OCI-M1 (cell line): ENCODE results near the gene MALRD1.

Source experiments
- DNase-seq: peaks from one replicate; lab custom pipeline; 2025; lab: John Stamatoyannopoulos, UW

The MALRD1 gene

DNA sequence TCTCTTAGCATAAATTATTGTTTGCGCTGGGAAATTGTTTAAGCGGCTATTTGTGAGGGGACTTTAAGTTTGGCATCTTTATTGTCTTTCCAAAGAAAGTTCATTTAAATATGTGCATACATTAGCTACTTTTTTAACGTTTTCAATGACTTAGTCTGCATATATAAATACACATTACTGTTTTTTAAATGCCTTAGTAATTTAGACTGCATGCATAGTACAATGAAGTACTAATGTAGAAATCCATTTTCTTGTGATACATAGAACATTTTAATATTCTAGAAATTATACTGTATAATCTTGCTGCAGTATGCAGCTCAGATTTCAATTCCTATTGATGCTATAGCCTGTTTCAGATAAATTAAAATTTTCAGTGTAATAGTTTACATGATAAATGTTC, 325.4 kb downstream of the MALRD1 start:
- DNase-seq, result no peak

- no peak for DNase-seq
Measured at GRCh38 chr10:19385846-19386450, 337.3 kb downstream of the MALRD1 start.

DNA sequence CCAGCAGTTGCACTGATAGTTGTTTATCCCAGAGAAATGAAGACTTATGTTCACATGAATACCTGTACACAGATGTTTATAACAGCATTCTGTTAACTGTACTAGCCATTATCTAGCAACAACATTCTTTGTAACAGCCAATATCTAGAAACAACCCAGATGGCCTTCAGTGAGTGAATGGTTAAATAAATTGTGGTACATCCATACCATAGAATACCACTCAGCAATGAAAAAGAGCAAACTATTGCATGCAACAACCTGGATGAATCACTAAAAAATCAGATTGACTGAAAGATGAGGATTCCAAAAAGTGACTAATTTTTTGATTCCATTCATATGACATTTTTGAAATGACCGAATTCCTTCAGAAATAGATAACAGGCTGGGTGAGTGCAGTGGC, 360.3 kb downstream of the MALRD1 start:
- no peak for DNase-seq

DNA sequence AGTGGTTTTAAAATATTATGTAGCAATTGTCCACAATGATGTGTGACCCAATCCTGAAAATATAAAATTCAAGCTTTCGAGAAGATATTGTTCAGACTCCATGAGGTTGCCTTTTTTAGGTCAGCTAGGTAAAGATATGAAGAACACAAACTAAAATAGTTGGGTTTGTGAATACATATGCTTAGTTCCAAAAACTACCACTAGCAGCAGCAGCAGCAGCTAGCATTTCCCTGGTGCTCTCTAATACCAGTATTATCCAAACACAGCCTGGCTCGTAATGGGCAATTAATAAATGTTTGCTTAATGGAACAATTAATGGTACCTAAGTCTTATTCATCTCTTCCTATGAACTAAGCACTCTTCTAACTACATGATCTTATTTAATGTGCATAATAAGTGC, 362.5 kb downstream of the MALRD1 start:
- DNase-seq, result no peak

- peak; percentile 58 for DNase-seq
Measured at GRCh38 chr10:19412531-19412930, 363.9 kb downstream of the MALRD1 start.

- DNase-seq, result no peak
Measured at GRCh38 chr10:19416164-19416563, 367.6 kb downstream of the MALRD1 start.

DNA sequence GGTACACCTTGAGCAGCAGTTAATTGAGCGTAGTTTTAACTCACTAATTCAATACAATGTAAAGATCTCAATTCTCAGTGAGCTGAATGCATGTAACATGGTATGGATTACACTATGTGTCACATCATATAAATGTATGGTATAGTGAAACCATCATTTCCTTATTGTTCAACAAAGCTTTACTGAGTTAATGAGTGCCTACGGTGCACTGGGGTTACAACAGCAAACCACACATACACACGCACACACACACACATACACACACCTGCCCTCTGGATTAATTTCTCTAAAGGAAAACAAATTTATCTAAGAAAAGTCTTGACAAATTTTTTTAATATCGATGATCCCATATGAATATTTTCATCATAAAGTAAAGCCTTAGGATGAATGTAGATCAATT, 369.1 kb downstream of the MALRD1 start:
- DNase-seq, result no peak

DNA sequence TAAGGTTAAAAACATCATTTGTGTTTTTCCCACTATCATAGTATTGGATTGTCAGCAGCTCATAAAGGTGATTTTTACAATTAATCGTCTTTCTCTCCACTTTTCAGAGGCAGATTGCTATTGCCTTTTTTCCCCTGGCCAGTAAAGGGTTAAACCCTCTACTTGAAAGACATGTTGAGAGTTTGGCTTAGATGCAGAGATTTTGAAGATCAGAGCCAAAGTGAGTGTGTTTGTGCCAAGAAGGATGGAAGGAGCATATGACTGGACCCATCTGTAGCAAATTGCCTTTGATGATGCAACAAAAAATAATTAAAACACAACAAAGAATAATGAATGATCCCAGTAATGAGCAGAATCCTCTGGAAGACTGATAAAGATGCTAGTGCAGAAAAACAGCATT, 373.1 kb downstream of the MALRD1 start:
- no peak for DNase-seq

GRCh38 chr10:19426034-19426433, 377.4 kb downstream of the MALRD1 start:
- no peak for DNase-seq

DNA sequence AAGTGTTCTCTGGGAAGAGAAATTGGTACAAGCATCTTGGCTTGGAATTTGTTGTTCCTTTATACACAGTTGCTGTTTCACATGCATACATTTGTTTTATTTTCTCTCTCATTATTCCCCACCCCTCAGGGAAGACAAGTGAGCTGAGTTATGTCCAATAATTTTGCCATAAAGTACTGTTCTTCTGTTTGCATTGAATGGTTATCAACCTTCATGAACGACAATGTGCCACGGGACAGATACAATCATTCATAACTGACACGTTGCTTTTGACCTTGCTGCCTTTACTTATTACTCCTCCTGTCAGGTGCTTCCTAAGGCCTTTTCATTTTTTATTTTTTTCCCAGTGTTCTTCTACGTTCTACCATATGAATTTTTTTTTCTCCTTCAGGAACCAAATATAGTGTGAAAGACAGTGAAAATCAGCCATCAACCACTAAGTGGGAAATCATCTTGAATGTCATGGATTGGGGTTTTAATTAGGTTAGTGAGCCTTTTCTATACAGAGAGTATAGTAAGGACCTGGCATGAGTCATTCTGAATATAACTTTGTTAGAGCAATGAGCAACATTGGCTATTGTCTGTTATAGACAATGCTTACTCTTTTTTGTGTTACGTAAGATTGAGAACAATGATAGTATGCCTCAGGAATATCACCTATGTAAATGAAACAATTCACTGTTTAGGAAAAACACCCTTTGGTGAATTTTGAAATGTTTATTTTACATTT, 383.2 kb downstream of the MALRD1 start:
- no peak for DNase-seq

DNA sequence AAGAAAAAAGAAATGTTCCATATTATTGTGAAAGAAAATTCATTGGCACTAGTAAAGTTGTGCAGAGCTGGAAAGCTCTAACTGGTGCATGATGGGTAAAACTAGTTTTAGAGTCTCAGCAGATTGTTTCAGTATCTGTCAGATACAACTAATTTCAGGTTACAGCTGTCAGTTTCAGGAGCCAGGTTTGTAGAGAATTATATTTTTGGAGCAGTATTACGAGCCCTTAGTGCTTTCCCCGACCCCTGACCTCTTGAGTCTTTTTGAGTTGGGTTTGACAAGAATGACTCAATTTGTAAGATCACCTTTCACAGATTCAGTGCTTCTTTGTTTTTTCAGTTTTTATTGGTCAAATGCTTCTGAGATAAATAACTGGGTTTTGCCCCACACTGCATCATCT, 401.3 kb downstream of the MALRD1 start:
- DNase-seq, result no peak

- no peak for DNase-seq
Measured at GRCh38 chr10:19451356-19451755, 402.8 kb downstream of the MALRD1 start.

GRCh38 chr10:19451937-19452336, 403.3 kb downstream of the MALRD1 start:
- DNase-seq, result no peak

GRCh38 chr10:19453967-19454366, 405.4 kb downstream of the MALRD1 start:
- DNase-seq, result no peak

DNA sequence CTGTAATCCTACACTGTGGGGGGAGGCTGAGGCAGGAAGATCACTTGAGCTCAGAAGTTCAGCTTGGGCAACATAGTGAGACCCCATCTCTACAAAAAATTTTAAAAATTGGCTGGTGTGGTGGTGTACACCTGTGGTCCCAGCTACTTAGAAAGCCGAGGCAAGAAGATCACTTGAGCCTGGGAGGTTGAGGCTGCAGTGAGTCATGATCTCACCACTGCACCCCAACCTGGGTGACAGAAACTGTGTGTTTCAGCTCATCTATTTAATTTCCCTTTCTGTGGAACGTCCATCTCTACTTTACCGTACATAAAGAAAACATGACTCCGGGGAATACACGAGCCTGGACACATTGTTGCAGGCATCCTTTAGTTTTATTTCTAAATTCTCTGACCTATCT, 413.0 kb downstream of the MALRD1 start:
- no peak for DNase-seq

DNA sequence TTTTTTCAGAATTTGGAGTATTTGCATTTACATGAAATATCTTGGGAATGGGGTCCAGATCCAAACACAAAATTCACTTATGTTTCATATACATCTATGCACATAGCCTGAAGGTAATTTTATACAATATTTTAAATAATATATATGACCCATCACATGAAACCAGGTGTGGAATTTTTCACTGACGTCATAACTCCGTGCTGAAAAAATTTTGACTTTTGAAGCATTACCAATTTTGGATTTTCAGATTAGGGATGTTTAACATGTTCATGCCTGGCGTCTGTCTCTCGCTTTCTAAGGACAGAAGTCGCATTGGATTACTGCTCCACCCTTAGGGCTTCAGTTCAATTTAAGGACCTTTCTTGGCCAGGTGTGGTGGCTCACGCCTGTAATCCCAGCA, 418.1 kb downstream of the MALRD1 start:
- no peak for DNase-seq

- no peak for DNase-seq
Measured at GRCh38 chr10:19468413-19468812, 419.8 kb downstream of the MALRD1 start.

DNA sequence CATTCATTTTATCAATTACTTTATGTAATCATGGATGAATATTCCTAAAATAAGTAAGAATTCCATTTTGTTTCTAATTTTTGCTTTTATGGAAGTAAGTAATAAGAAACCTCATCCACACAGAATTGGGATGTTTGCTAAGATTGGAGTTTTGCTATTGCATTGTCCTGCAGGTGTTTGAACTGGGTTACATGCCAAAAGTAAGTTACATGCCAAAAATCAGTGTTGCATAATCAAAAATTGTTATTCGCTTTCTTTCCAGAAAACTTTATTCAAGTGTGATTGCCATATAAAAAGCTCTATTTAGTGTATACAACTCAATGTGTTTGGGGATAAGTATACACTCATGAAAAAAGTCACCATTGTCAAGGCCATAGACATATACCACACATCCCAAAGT, 420.9 kb downstream of the MALRD1 start:
- DNase-seq, result no peak

- no peak for DNase-seq
Measured at GRCh38 chr10:19479854-19480253, 431.3 kb downstream of the MALRD1 start.

DNA sequence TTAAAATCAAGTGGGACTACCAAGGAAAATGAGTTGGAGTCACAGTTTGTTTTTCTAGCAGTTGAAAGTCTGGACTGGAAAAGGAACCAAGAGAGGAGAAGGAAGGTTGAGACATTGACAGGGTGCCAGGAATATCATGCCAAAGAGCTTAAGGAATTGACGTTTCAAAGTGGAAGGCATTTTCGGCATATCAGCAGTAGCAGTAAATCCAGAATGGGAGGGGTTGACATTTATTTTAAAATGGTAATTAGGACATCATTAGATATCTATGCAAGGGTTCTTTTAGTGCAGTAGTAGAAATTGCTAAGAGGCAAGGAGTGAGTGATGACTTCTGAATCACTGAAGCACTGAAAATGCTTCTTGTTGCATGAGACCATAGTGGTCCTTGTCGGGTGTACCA, 431.8 kb downstream of the MALRD1 start:
- DNase-seq, result no peak

DNA sequence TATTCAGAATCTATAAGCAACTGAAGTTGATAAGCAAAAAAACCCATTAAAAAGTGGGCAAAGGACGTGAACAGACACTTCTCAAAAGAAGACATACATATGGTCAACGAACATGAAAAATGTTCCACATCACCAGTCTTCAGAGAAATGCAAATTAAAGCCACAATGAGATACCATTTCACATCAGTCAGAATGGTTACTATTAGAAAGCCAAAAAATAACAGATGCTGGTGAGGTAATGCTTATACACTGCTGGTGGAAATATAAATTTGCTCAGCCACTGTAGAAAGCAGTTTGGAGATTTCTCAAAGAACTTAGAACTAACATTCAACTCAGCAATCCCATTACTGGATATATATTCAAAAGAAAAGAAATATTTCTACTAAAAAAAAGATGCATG, 434.8 kb downstream of the MALRD1 start:
- DNase-seq, result no peak

DNA sequence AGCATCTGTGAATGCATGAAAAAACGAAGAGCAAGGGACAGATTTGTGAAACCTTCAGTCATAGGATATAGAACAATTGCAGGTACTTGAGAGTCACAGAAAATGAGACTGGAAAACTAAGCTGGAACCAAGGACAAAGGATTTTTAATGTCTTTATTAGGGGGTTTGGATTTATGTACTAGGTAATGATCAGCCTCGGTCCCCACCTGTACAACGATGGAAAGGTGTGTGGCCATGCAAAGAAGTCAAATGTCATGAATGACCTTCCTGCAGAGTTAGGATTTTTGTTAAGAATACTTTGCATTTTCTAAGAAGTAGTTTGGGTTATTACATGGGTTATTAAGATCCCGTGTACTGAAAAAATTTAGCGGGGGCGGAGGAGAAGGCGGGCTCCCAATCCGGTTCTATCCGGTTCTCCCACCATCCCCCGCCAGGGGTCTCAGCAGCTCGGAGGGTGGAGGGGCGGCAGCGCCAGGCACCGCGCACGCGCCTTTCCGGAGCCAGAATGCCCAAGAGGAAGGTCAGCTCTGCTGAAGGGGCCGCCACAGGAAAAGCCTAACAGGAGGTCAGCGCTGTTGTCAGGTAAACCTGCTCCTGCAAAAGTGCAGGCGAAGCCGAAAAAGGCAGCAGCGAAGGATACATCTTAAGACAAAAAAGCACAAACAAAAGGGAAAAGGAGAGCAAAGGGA, 440.1 kb downstream of the MALRD1 start:
- DNase-seq, result peak; percentile 78

DNA sequence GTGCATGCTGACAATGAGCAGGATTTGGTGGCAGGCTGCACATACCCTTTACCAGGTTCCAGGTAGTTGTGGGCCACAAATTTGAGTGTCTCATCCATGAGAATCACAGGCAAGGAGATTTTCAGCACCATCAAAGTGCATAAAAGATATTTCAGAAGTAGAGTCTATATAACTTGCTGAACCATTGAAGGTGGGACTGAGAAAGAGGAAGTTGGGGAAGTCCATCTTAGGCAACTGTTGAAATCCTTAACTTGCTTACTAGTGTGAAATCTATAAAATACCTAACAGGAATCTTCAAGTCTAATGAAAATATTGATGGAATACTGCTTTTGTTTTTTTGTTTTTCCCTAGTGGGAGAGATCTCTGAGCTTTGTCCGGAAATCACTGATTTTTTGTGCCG, 442.6 kb downstream of the MALRD1 start:
- DNase-seq, result peak; percentile 68
